ENCODE results near the gene DNAJC16. TPM values are rescaled to one million over a fixed set of nuclear protein-coding genes. Genes with fewer than 3 reads are reported as not detected.
A peak's percentile ranks its signal among the peaks of the same experiment; 100 is the strongest.

DNAJC16 gene
- total and polyA plus RNA-seq, 2 of the 13 experiments (the other 11 are each of a cell fraction or from before 2014, with no cell fraction given), result 11.4 to 15.4 TPM

DNA sequence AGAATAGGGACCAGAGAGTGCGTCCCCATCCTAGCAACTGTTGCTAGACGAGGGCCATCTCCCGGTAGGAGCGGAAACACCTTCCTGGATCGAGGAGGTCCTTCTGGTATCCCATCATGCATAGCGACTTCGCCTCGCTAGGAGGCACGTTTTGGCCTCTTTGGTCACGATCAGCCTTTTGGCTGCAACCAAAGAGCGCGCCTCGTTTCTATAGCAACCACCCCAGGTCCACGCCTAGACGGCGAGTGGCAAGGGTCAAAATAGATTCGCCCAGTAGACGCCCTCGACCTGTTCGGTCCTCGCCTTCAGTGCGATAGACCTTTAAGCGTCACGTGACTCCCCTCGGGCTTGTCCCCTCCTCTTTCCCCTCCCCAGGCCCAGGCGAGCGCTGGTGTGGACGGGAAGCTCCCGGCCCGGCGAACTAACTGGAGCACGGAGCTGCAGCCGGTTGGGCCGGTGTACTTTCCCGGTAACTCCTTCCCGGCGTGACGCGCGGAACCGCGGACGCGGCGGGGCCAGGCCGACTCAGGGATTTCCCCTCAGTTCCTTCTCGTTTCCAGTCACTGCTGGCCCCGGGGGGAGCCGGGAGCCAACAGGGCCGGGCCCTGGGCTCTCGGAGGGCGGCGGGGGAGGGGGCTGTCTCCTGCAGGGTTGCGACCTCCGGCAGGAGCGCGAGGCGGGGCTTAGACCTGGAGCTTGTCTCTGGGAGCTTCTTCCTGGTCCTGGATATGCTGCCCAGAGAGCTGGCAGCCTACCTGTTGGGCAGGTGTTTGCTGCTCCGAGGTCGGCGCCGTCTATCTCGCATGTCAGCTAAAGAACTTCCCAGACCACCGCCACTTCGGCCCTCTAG lies at the start of gene DNAJC16 (continued):
- TF ChIP-seq, protein P1, sequence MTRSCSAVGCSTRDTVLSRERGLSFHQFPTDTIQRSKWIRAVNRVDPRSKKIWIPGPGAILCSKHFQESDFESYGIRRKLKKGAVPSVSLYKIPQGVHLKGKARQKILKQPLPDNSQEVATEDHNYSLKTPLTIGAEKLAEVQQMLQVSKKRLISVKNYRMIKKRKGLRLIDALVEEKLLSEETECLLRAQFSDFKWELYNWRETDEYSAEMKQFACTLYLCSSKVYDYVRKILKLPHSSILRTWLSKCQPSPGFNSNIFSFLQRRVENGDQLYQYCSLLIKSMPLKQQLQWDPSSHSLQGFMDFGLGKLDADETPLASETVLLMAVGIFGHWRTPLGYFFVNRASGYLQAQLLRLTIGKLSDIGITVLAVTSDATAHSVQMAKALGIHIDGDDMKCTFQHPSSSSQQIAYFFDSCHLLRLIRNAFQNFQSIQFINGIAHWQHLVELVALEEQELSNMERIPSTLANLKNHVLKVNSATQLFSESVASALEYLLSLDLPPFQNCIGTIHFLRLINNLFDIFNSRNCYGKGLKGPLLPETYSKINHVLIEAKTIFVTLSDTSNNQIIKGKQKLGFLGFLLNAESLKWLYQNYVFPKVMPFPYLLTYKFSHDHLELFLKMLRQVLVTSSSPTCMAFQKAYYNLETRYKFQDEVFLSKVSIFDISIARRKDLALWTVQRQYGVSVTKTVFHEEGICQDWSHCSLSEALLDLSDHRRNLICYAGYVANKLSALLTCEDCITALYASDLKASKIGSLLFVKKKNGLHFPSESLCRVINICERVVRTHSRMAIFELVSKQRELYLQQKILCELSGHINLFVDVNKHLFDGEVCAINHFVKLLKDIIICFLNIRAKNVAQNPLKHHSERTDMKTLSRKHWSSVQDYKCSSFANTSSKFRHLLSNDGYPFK (CRISPR knock-in tag; IDR thresholded peaks at IDR 0.05; ENCODE audit: borderline replicate concordance), result peak; percentile 94; the same call in 1 of the 2 replicates
- TF ChIP-seq ZNF281 (CRISPR knock-in tag; IDR thresholded peaks at IDR 0.05; ENCODE audit: borderline replicate concordance), result peak; percentile 30; the same call in 1 of the 2 replicates
- no peak for TF ChIP-seq GZF1 (CRISPR knock-in tag; IDR thresholded peaks at IDR 0.05)
- peak; percentile 36; the same call in 1 of the 2 replicates for TF ChIP-seq ZNF724P (CRISPR knock-in tag; IDR thresholded peaks at IDR 0.05; ENCODE audit: borderline replicate concordance)
- TF ChIP-seq MXD1 (CRISPR knock-in tag; IDR thresholded peaks at IDR 0.05), result no peak; the same call in 1 of the 2 replicates
- TF ChIP-seq DNMT3B (CRISPR knock-in tag; conservative IDR thresholded peaks at IDR 0.05), result no peak
- no peak for TF ChIP-seq HMGA1 (CRISPR knock-in tag; conservative IDR thresholded peaks at IDR 0.05)
- no peak for TF ChIP-seq IRF9 (CRISPR knock-in tag; IDR thresholded peaks at IDR 0.05; ENCODE audit: borderline replicate concordance)
- TF ChIP-seq, protein P2, sequence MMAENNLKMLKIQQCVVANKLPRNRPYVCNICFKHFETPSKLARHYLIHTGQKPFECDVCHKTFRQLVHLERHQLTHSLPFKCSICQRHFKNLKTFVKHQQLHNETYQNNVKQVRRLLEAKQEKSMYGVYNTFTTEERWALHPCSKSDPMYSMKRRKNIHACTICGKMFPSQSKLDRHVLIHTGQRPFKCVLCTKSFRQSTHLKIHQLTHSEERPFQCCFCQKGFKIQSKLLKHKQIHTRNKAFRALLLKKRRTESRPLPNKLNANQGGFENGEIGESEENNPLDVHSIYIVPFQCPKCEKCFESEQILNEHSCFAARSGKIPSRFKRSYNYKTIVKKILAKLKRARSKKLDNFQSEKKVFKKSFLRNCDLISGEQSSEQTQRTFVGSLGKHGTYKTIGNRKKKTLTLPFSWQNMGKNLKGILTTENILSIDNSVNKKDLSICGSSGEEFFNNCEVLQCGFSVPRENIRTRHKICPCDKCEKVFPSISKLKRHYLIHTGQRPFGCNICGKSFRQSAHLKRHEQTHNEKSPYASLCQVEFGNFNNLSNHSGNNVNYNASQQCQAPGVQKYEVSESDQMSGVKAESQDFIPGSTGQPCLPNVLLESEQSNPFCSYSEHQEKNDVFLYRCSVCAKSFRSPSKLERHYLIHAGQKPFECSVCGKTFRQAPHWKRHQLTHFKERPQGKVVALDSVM (CRISPR knock-in tag; IDR thresholded peaks at IDR 0.05), result peak; percentile 49; the same call in 1 of the 2 replicates
- TF ChIP-seq NR2F6 (IDR thresholded peaks at IDR 0.05), result peak; percentile 48; the same call in 1 of the 2 replicates
- peak; percentile 44; the same call in 1 of the 2 replicates for TF ChIP-seq NR2F6 (CRISPR knock-in tag; IDR thresholded peaks at IDR 0.05)
- TF ChIP-seq MTA3 (CRISPR knock-in tag; IDR thresholded peaks at IDR 0.05), result no peak
- TF ChIP-seq SMAD3 (CRISPR knock-in tag; IDR thresholded peaks at IDR 0.05), result peak; percentile 88
- peak; percentile 96 for TF ChIP-seq TARDBP (CRISPR knock-in tag; IDR thresholded peaks at IDR 0.05)
- no peak for TF ChIP-seq KDM1A (CRISPR knock-in tag; IDR thresholded peaks at IDR 0.05)
- no peak for TF ChIP-seq NCOA1 (CRISPR knock-in tag; IDR thresholded peaks at IDR 0.05)
- TF ChIP-seq NR2F2 (IDR thresholded peaks at IDR 0.05; ENCODE audit: borderline replicate concordance, low read depth), result no peak
- peak; percentile 90; the same call in 1 of the 2 replicates for TF ChIP-seq PCBP1 (IDR thresholded peaks at IDR 0.05; ENCODE audit: borderline replicate concordance, low read depth, low read length)
- 0 out of 2 replicates have a peak, but pooled peaks have one; percentile 50 for TF ChIP-seq ZNF816 (CRISPR knock-in tag; IDR thresholded peaks at IDR 0.05; ENCODE audit: borderline replicate concordance)
- TF ChIP-seq PITX1 (CRISPR knock-in tag; IDR thresholded peaks at IDR 0.05), result peak; percentile 31; the same call in 1 of the 2 replicates
- TF ChIP-seq ZNF792 (CRISPR knock-in tag; IDR thresholded peaks at IDR 0.05), result peak; percentile 83; the same call in 1 of the 2 replicates

All from HepG2 (cell line).